SK-N-SH (cell line): Measurements from ENCODE around the gene USP10.

Experiments used
- CTCF ChIP-seq: fragments of 200-600 bp; sonication (generic); IDR thresholded peaks from 2 replicates; pipeline ENCODE4 v1.6.1; 2017; ENCODE audit warnings: antibody characterized with exemption, mild to moderate bottlenecking, moderate library complexity
- GABPA ChIP-seq: IDR thresholded peaks from 2 replicates; pipeline ENCODE4 v1.4.0; 2012; ENCODE audit warnings: low read depth, mild to moderate bottlenecking
- MAX ChIP-seq: IDR thresholded peaks from 2 replicates; pipeline ENCODE4 v1.4.0; 2012; ENCODE audit warnings: low read depth
- PBX3 ChIP-seq: IDR thresholded peaks from 2 replicates; pipeline ENCODE4; 2012
- RAD21 ChIP-seq: IDR thresholded peaks from 2 replicates; pipeline ENCODE4 v1.6.1; 2012; ENCODE audit warnings: mild to moderate bottlenecking, low read length
- REST ChIP-seq: IDR thresholded peaks from 2 replicates; pipeline ENCODE4 v1.6.1; 2012; ENCODE audit warnings: mild to moderate bottlenecking, low read depth, low read length, moderate library complexity
- RXRA ChIP-seq: IDR thresholded peaks from 2 replicates; pipeline ENCODE4 v1.4.0; 2012; ENCODE audit warnings: low read depth, mild to moderate bottlenecking, borderline replicate concordance
- SIN3A ChIP-seq: IDR thresholded peaks from 2 replicates; pipeline ENCODE4 v1.6.1; 2012; ENCODE audit warnings: low read depth, mild to moderate bottlenecking, low read length, moderate library complexity, borderline replicate concordance
- SMC3 ChIP-seq: IDR thresholded peaks from 2 replicates; pipeline ENCODE4 v1.6.1; 2012; ENCODE audit warnings: low read depth, low read length, improper control_type of control experiment
- TCF12 ChIP-seq: IDR thresholded peaks from 2 replicates; pipeline ENCODE4 v1.4.0; 2012
- TEAD4 ChIP-seq: IDR thresholded peaks from 2 replicates; pipeline ENCODE4 v1.4.0; 2012; ENCODE audit warnings: mild to moderate bottlenecking, borderline replicate concordance; ENCODE audit not compliant: insufficient read depth
- ZBTB33 ChIP-seq: IDR thresholded peaks from 2 replicates; pipeline ENCODE4 v1.4.0; 2012; ENCODE audit warnings: low read depth, borderline replicate concordance

GRCh38 chr16:84823926-84824325 lies 124.1 kb downstream of the USP10 start:
- TF ChIP-seq TCF12 (no peak), REST (no peak), GABPA (no peak), CTCF (no peak), TEAD4 (no peak), RXRA (no peak), SIN3A (no peak), ZBTB33 (no peak), PBX3 (no peak), RAD21 (no peak), MAX (no peak), SMC3 (no peak)
